GM12875 (cell line): ENCODE measurements around the gene LRRC51.

Experiments used
- H3K4me3 ChIP-seq: one replicate; pipeline ENCODE4 v1.5.1; 2011; ENCODE audit warnings: low read depth, low read length, control low read depth
- TF ChIP-seq, protein P1 (sequence below): IDR thresholded peaks from 2 replicates; pipeline ENCODE4 v1.5.1; 2011; ENCODE audit warnings: low read depth, mild to moderate bottlenecking, control low read depth, inconsistent platforms, low read length, moderate library complexity, borderline replicate concordance; ENCODE audit not compliant: insufficient read depth

Gene LRRC51

DNA sequence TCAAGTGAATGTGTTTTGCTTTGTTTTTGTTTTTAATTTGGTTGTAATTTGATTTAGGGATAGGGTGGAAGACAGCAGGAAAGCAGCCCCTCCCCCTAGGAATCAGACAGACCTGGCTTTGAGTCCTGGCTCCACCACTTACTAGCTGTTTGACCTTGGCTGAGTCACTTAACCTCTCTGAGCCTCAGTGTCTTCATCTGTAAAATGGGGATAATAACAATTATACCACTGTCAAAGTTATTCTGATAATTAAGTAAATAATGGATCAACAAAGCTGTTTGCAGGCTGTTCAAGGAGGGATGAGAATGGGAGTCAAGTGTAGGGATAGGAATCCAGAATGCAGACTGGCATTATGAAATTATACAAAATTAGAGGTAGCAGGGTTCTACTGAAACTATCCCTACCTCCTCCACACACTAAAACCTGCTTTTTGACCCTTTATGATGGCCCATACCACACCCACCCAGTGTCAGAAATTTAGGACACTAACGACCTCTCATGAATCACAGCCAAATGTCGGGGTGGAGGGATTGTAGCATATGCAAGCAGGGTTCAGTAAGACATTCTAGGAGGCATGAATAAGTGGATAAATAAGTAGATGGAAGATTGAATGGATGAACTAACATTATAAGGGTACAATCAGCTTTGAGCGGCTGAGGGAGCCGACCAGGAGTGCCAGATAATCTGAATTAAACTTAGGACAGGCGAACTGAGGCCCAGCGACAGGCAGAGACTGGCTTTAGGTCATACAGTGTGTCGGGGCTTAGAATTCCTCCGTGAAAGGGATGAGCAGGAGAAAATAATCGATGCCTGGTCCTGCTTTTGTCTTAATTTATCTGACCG is 30.9 kb downstream of the LRRC51 start:
- TF ChIP-seq, protein P1, sequence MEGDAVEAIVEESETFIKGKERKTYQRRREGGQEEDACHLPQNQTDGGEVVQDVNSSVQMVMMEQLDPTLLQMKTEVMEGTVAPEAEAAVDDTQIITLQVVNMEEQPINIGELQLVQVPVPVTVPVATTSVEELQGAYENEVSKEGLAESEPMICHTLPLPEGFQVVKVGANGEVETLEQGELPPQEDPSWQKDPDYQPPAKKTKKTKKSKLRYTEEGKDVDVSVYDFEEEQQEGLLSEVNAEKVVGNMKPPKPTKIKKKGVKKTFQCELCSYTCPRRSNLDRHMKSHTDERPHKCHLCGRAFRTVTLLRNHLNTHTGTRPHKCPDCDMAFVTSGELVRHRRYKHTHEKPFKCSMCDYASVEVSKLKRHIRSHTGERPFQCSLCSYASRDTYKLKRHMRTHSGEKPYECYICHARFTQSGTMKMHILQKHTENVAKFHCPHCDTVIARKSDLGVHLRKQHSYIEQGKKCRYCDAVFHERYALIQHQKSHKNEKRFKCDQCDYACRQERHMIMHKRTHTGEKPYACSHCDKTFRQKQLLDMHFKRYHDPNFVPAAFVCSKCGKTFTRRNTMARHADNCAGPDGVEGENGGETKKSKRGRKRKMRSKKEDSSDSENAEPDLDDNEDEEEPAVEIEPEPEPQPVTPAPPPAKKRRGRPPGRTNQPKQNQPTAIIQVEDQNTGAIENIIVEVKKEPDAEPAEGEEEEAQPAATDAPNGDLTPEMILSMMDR = no peak
- H3K4me3 ChIP-seq = peak overlapping the region; percentile 64

DNA sequence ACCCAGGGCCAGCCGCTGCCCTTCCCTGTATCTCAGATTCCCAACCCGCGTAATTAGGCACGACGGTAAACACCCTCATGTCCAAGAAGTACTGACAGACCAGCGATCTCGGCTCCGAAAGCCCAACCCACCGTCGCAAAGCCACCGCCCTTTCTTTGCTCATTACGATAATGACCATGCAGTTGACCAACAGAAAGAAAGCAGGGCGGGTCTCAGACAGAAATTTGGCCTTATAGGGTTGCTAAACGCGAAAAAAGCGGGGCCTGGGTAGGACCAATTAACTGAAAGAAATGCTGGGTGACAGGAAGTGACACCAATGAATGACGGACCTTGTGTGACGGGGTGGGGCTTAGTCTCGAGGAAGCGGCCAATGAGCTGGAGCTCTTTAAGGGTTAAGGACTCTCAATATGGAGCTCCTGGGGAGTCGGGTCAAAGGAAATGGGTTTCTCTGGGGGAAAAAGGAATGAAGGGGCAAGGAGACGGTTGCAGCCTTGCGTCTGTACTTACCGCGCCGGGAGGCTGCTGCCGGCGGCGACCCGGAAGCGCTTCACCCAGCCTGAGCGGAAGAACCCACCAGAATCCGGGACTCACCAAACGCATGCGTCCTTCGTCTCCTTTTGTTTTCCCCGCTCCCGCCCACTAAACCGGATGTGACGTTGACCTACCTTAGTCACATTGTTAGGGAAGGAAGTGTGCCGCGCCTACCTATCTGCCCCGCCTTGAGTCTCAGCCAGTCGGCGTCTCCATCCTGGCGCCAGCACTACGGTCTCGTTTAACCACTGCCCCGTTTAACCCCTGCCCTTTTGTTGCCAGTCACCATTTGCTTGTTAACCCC is 31.7 kb downstream of the LRRC51 start, which contains the start of gene ANAPC15:
ANAPC15 (minus strand) TSS at position 553 of the 835 bp plus-strand sequence. CDS start 1,419 bp downstream, outside the sequence.
- peak within 1 kb of the TSS; percentile 64 for H3K4me3 ChIP-seq
- TF ChIP-seq, protein P1 = no peak

DNA sequence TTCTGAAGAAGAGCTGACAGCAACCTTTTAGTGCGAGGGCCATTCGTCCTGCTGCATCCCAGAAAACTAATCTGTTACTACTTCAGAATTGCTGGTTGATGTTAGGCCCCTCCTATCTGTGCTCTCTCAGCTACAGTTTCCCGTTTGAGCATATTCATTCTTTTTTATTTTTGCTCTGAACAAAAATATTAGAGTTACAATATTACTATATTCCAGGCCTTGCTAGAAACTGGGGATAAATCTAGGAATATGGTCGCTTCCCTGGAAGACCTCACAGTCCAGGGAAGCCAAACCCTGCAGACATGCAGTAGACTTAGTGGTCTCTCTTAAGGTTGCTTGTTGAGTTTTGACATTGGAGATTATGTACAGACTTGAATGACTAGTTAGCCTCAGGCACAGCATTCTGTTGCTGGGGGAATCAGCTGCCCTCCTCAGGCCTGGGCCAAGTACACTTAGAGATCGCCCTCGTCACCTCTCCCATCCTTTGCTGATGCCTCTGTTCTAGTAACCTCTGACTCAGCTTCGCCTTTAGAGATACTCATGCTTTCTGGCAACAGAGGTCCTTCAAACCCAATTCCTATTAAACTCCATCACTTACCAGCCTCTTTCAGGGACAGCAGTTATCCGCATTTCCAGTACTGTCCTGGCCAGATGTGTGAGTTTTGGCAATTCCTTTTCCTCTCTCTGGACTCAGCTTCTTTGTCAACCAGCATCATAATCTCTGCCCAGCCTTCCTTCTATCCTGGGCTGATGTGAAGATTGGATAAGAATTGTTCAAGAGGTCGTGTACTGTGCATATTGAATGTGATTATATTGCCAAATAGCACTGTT is 32.5 kb downstream of the LRRC51 start:
- peak overlapping the region; percentile 61 for H3K4me3 ChIP-seq
- TF ChIP-seq, protein P1 = no peak

DNA sequence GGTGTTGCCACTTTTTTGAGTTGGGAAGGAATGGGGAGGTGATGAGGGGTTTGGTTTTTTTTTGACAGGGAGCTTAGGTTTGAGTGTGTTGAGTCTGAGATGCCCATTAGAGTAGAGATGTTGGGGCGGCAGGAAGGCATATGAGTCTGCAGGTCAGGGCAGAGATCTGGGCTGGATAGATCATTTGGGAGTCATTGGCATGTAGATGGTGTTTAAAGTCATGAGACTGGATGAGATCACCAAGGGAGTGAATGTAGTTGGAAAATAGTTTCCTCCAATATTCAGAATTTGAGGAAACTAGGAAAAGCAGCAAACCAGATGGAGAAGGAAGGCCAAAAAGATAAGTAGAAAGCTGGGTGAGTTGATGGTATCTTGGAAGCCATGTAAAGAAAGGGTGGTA is 33.9 kb downstream of the LRRC51 start:
- TF ChIP-seq, protein P1 = no peak
- H3K4me3 ChIP-seq = no peak overlapping the region

DNA sequence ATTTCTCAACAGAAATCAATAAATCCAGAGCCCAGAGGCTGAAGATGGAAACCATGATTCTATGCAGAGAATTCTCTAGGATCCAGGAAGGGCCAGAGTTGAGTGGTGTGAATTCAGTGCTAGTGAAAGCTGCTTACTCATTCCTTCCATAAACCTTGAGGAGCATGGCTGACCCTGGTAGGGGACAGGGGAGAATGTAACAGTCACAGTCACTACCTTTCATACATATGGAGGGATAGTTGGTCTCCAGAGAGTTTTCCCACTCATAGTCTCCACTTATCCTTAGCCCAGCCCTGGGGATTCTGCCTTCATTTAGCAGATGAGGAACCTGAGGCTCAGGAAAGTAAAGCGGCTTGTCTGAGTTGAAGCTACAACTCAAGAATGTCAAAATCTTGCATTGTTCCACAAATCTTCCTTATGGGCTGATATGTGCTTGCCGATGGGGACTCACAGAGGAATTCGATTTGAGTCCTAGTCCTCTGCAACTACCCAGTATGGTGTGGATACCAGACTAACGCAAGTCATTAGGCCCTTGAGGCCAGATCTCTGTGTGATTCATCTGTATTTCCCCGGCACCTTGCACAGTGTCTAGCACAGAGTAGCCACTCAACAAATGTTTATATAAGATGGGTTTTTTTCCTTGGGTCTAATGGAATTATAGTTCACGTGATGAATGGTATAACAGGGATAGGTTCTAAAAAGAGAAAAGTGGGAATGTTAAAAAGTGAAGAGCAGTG is 35.5 kb downstream of the LRRC51 start:
- H3K4me3 ChIP-seq = no peak overlapping the region
- TF ChIP-seq, protein P1 = no peak

DNA sequence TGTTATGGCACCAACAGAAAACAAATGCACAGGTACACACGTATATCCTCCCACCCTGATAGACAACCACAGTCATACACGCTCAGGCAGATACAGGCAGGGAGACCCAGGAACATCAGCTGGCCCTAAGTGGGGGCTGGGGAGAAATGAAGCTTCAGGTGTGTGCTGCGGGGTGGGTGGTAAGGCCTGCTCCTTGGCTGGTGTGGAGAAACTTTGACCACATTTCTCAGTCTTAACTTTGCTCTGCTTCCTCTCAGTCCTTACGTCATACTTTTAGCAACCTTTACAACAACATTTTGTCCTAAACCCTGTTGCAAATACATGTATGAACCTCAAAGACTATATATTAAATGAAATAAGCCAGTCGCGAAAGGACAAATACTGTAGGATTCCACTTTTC is 38.5 kb downstream of the LRRC51 start:
- TF ChIP-seq, protein P1 = no peak
- no peak overlapping the region for H3K4me3 ChIP-seq
